IPS-20b (cell line): ENCODE data around the gene MYL6.
A peak's percentile ranks its signal among the peaks of the same experiment; 100 is the strongest.

Experiments
- H3K27ac ChIP-seq: one replicate; pipeline ENCODE4 v1.5.1; 2013; ENCODE audit warnings: low read length
- H3K27me3 ChIP-seq: 2 replicates; pipeline ENCODE4 v1.6.1; 2013; ENCODE audit warnings: mild to moderate bottlenecking, low read length, inconsistent platforms; ENCODE audit not compliant: insufficient read depth
- H3K36me3 ChIP-seq: 2 replicates; pipeline ENCODE4 v1.6.1; 2013; ENCODE audit warnings: low read depth, mild to moderate bottlenecking, inconsistent platforms, low read length, moderate library complexity; ENCODE audit not compliant: insufficient read depth
- H3K4me1 ChIP-seq: 2 replicates; pipeline ENCODE4 v1.6.1; 2013; ENCODE audit warnings: mild to moderate bottlenecking, control low read depth, inconsistent platforms, low read length, moderate library complexity; ENCODE audit not compliant: insufficient read depth
- H3K4me3 ChIP-seq: 2 replicates; pipeline ENCODE4 v1.5.1; 2013; ENCODE audit warnings: mild to moderate bottlenecking, low read length, inconsistent platforms
- H3K9ac ChIP-seq: 2 replicates; pipeline ENCODE4 v1.6.1; 2013; ENCODE audit warnings: low read depth, mild to moderate bottlenecking, inconsistent platforms, low read length, moderate library complexity
- H3K9me3 ChIP-seq: 2 replicates; pipeline ENCODE4 v1.6.1; 2013; ENCODE audit warnings: mild to moderate bottlenecking, low read depth, low read length, inconsistent platforms; ENCODE audit not compliant: insufficient read depth

Gene MYL6

DNA sequence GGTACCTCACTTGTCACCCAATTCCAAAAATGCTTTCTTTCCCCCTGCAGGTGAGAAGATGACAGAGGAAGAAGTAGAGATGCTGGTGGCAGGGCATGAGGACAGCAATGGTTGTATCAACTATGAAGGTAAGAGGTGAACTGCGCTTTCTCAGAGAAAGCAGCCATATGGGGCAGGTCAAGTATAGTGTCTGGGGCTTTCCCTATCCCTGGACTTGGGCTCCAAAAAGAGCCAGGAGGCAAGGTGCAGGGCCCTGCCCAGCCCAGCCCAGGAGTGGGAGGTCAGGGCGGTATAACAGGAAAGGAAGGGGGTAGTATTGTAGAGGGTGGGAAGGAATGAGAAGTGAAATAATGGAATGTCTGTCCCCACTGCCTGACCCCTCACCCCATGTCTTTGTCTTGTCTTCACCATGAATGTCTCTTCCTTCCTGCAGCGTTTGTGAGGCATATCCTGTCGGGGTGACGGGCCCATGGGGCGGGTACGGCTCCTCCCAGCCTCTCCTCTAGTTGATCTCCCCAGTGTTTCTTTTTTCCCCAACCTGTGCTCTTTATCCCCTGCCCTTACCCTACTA, 2.1 kb downstream of the MYL6 start:
- Histone ChIP-seq H3K9me3 (no peaks in the 10 kb centered on the region), H3K36me3 (peaks cover 68% of the 10 kb centered on the region), H3K4me1 (peaks cover 23% of the 10 kb centered on the region), H3K27ac (peak overlapping the region; percentile 95), H3K9ac (peak overlapping the region; percentile 99; the same call in 1 of the 2 replicates), H3K27me3 (no peaks in the 10 kb centered on the region), H3K4me3 (peak overlapping the region; percentile 86)

GRCh38 chr12:56160894-56161689, 2.9 kb downstream of the MYL6 start:
- Histone ChIP-seq H3K27ac (no peak overlapping the region), H3K4me3 (peak overlapping the region; percentile 86)

GRCh38 chr12:56161690-56162351, 3.7 kb downstream of the MYL6 start:
- Histone ChIP-seq H3K4me3 (0 out of 2 replicates have a peak overlapping the region, but pooled peaks have one; percentile 86), H3K27ac (no peak overlapping the region), H3K27me3 (no peaks in the 10 kb centered on the region), H3K4me1 (peaks cover 23% of the 10 kb centered on the region), H3K36me3 (peaks cover 77% of the 10 kb centered on the region), H3K9ac (no peak overlapping the region), H3K9me3 (no peaks in the 10 kb centered on the region)

More at GRCh38 chr12:56160894-56161689, 2.9 kb downstream of the MYL6 start:
- no peaks in the 10 kb centered on the region for H3K27me3 ChIP-seq
- H3K9ac ChIP-seq, result peak overlapping the region; percentile 99
- peaks cover 70% of the 10 kb centered on the region for H3K36me3 ChIP-seq
- peaks cover 23% of the 10 kb centered on the region for H3K4me1 ChIP-seq
- no peaks in the 10 kb centered on the region for H3K9me3 ChIP-seq

GRCh38 chr12:56162468-56163290, 4.5 kb downstream of the MYL6 start:
- peaks cover 23% of the 10 kb centered on the region for H3K4me1 ChIP-seq
- no peaks in the 10 kb centered on the region for H3K9me3 ChIP-seq
- H3K36me3 ChIP-seq, result peaks cover 86% of the 10 kb centered on the region
- H3K27ac ChIP-seq, result no peak overlapping the region
- no peaks in the 10 kb centered on the region for H3K27me3 ChIP-seq
- peak overlapping the region; percentile 20; the same call in 1 of the 2 replicates for H3K9ac ChIP-seq
- H3K4me3 ChIP-seq, result no peak overlapping the region

DNA sequence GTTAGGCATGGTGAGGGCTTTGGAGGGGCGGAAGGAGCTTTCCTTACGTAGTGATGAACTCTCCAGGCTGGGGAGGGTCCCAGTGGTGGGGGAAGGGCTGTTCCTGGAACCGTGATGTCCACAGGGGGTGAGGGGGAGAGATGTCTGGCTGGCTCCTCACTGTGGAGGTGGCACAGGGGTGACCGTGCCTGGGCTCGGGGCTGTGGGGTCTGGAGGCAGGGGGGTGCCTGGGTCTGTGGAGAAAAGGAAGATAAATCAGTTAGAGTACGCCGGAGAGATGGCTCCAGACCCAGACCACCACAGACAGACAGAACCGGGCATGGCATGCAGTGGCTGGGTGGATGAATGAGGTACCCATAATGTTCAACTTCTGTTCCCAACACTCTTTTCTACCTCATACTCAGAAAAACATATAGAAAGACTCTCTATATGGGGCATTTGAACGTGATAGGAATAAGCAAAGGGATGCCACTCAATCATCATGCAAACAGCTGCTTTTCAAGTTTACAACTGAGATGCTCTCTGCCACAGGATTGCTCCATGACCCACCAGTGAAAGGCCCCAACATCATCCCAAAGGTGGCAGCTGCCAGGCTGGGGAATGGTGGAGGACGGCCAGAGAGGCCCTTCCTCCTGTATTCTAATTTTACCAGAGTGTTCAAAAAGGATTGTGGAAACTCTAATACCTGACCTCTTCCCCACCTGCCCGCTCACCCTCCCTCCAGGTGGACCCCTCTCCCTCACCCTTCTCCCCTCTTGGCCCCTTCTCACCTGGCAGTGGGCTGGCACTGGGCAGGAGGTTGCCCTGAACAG, 5.6 kb downstream of the MYL6 start:
- H3K4me3 ChIP-seq, result no peak overlapping the region
- H3K36me3 ChIP-seq, result peaks cover 96% of the 10 kb centered on the region
- H3K9ac ChIP-seq, result no peak overlapping the region
- no peaks in the 10 kb centered on the region for H3K27me3 ChIP-seq
- no peak overlapping the region for H3K27ac ChIP-seq
- H3K9me3 ChIP-seq, result no peaks in the 10 kb centered on the region
- peaks cover 23% of the 10 kb centered on the region for H3K4me1 ChIP-seq

- Histone ChIP-seq H3K9me3 (no peaks in the 10 kb centered on the region), H3K9ac (no peak overlapping the region), H3K27ac (no peak overlapping the region), H3K27me3 (no peaks in the 10 kb centered on the region), H3K4me3 (no peak overlapping the region), H3K36me3 (peaks cover 99% of the 10 kb centered on the region), H3K4me1 (peaks cover 23% of the 10 kb centered on the region)
These were observed 6.2 kb downstream of the MYL6 start for GRCh38 chr12:56164345-56164729.

- no peaks in the 10 kb centered on the region for H3K9me3 ChIP-seq
- peaks cover 99% of the 10 kb centered on the region for H3K36me3 ChIP-seq
- H3K9ac ChIP-seq, result no peak overlapping the region
- H3K27me3 ChIP-seq, result no peaks in the 10 kb centered on the region
- H3K4me1 ChIP-seq, result peaks cover 14% of the 10 kb centered on the region
- H3K4me3 ChIP-seq, result no peak overlapping the region
- no peak overlapping the region for H3K27ac ChIP-seq
These were observed 7.2 kb downstream of the MYL6 start for GRCh38 chr12:56165369-56165768.

GRCh38 chr12:56169229-56169759, 11.1 kb downstream of the MYL6 start:
- H3K36me3 ChIP-seq, result peaks cover 100% of the 10 kb centered on the region
- H3K4me1 ChIP-seq, result no peaks in the 10 kb centered on the region
- H3K9ac ChIP-seq, result no peak overlapping the region
- H3K27me3 ChIP-seq, result no peaks in the 10 kb centered on the region
- H3K9me3 ChIP-seq, result no peaks in the 10 kb centered on the region
- H3K27ac ChIP-seq, result no peak overlapping the region
- H3K4me3 ChIP-seq, result no peak overlapping the region

DNA sequence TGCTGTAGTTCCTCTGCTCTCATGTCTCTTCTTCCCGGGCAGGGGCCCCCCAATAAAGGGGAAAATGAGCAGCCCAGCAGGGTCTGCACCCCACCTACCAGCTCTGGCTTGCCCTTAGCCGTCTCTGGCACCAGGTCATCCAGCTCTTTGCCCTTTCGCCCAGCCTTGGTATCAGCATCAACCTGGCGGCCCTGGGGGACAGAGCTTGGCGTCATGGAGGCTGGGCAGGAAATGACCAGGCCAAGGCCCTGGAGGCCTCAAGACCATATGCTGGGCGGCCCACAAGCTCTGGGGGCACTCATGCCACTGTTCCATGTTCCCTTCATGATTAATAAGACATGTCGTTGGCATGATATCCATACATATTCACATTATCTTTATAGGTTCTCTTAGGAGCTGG, 14.7 kb downstream of the MYL6 start:
- no peaks in the 10 kb centered on the region for H3K9me3 ChIP-seq
- no peaks in the 10 kb centered on the region for H3K27me3 ChIP-seq
- H3K4me3 ChIP-seq, result no peak overlapping the region
- H3K9ac ChIP-seq, result no peak overlapping the region
- no peak overlapping the region for H3K27ac ChIP-seq
- peaks cover 96% of the 10 kb centered on the region for H3K36me3 ChIP-seq
- H3K4me1 ChIP-seq, result no peaks in the 10 kb centered on the region

- Histone ChIP-seq H3K27ac (no peak overlapping the region), H3K9me3 (no peaks in the 10 kb centered on the region), H3K9ac (no peak overlapping the region), H3K4me1 (no peaks in the 10 kb centered on the region), H3K27me3 (no peaks in the 10 kb centered on the region), H3K36me3 (peaks cover 88% of the 10 kb centered on the region), H3K4me3 (no peak overlapping the region)
These were observed 20.2 kb downstream of the MYL6 start for GRCh38 chr12:56178347-56178746.
